HG03442 (cell line): Measurements from ENCODE around the gene WWOX.

Source experiments
- ATAC-seq: cut with Tn5 transposase; IDR thresholded peaks from one replicate; pipeline ENCODE4 v1.9.1; 2021; ENCODE audit warnings: mild to moderate bottlenecking, moderate library complexity; ENCODE audit not compliant: unreplicated experiment

The WWOX gene

GRCh38 chr16:78942625-78943245 is 843.3 kb downstream of the WWOX start:
- no peak for ATAC-seq

DNA sequence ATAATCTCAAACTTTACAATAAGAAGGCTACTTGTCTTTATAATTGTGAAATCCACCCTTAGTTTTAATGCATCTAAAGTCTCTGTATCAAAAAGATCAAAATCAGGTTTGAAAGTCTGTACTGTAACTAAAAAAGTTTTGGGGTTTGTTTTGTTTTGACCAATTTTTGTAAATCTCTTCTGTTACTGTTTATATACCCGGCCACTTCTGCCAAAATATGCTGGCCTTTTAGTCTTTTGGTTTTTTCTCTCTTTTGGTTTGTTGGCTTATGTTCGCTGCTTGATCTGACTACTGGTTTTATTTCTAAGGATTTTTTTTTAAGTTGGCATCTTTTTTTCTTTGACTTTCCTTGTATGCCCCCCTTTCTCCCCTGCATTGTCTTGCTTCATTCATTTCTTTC is 845.9 kb downstream of the WWOX start:
- ATAC-seq = no peak

- ATAC-seq = no peak
These were observed 847.1 kb downstream of the WWOX start for GRCh38 chr16:78946556-78946955.

DNA sequence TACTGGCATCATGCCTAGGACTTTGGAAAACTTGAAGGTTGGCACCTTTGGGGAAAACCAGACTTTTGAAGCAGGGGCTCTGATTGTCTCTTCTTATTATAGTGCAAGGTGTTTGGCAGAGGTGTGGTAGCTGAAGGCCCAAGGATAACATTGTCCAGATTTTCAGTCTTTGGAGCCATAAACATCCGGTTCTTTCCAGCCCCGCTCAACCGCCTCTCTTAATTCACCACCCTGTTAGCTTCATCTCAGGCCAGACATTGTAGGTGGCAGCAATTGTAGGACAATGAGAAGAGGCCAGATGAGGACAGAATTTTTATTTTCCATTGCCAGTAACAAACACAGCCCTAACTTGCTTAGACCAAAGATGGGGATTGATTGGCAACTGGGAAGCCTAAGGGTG is 851.3 kb downstream of the WWOX start:
- ATAC-seq = no peak

DNA sequence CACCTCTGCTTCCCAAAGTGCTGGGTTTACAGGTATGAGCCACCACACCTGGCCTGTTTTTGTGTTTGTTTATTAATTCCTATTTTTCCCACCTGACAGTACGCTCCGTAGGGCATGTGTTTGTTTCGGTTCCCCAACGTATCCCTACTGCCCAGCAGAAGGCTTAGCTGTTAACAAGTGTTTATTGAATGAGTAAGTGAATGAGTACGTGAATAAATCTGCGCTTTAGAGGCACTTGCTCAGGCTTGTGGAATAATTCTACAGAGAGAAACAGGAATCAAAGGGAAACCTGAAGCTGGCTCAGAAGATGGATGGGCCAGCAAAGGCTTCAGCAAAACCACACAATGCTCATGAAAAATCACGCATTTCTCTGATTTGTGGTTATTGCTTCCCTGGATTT is 853.2 kb downstream of the WWOX start:
- no peak for ATAC-seq

GRCh38 chr16:78953526-78953925 is 854.1 kb downstream of the WWOX start:
- ATAC-seq = no peak

DNA sequence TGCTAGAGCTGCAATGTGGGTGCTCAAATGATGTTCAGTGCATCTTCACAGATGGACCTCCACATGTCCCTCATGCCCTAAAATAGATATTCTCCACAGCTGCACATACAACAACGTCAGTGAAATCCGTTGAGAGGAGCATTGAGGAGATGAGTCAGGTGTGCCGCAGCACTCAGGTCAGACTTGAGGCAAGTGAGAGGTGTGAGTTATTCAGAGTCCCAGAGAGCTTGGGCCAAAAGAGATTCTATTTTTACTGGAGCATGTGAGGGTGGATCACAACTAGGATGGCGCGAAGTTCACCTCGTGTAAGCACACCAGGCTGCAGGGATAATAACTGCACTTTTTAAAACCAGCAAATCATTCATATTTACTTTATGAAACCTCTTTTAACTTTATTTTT is 855.8 kb downstream of the WWOX start:
- no peak for ATAC-seq

DNA sequence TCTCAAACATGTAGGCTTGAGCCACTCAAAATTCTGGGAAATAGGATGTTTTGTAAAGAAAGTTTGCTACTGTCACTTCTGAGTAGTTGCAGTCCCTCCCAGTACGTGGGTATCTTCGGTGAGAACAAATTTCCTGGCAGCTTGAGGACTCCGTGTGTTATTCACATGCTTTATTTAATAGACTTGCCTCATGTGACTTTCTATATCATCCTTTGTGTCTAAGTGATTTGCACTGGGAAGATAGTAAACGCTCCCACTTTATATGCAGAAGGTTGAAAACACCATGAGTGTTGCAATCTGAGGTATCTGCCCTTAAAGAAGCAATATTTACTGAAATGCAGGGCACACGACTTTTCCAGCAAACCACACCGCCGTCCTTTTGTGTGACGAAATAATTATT is 857.4 kb downstream of the WWOX start:
- ATAC-seq = no peak

DNA sequence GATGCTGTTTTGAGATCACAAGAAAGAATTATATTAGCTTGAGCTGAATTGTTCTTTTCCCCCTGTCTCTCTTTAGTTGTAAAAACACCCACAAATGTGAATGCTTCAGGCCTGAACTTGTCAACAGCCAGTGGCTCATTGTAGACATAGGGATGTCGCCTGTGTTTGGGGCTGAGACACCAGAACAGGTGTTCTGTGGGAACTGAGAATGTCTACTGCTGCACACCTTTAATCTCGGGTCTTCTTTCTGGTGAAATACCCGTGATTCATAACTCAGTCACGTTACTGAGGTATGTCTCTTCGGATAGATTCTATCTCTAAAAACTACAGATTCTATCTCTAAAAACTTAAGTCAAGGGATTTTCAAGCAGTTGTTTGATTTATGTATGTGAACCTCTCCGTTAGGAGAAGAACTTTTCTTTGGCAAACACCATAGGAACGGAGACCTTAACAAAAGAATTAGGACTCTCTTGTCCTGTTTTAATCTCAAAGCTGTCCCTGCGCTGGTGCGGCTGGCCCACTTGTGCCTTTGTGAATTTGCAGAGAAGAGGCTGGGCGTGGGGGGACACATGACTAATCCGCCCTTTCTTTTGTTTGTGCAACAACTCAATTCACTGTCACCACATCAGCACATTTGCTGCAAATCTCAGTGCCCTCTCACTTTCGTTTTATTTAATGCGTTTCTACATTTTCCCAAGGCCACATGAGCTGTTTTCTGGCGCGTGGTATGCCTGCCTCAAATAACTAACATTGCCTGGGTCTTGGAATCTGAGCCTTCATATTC is 858.1 kb downstream of the WWOX start:
- no peak for ATAC-seq

DNA sequence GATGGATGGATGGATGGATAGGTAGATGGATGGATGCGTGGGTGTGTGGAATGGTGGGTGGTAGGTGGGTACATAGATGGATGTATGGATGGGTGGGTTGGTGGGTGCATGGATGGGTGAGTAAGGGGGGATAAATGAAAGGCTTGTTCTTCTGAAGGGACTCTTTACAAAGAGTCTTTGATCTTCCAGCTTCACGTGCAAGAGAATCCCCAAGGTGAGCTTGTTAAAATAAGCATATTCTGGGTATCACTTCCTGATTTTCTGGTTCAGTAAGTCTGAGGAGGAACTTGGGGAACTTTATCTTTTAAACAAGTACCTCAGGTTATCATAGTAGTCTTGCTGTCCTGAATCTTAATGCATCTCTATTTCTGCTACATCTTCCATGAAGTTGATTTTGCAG is 862.0 kb downstream of the WWOX start:
- ATAC-seq = no peak

DNA sequence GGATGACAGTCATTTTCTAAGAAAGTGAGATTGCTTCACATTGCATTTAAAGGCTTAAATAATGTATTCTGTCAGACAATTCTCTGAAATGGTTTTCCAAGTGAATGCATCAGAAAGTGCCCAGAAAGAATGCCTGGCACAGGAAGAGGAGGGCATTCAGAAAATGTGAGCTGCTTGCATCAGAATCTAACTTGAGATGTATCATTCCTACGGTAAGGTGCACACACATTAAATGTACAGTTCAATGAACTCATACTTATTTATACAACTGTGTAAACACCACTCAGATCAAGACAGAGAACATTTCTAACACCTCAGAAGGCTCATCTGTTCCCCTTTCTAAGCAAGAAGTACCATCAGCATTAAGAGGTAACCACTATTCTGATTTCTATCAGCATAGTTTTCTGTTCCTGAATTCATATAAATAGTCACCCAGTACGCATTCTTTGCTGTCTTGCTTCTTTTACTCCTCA is 863.0 kb downstream of the WWOX start:
- peak; percentile 97 for ATAC-seq

DNA sequence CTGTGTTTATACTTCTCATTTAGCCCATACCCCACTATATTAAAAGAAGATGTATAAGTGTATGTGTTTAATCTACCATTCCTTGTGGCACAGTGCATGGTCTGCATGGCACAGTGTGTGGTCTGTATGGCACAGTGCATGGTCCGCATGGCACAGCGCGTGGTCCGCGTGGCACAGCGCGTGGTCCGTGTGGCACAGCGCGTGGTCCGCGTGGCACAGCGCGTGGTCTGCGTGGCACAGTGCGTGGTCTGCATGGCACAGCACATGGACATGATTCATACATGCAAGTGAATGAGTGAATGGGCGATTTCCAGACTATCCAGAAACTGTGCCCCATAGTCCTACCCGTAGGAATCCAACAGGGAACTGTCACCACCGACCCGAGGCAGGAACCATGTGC is 868.5 kb downstream of the WWOX start:
- ATAC-seq = no peak

DNA sequence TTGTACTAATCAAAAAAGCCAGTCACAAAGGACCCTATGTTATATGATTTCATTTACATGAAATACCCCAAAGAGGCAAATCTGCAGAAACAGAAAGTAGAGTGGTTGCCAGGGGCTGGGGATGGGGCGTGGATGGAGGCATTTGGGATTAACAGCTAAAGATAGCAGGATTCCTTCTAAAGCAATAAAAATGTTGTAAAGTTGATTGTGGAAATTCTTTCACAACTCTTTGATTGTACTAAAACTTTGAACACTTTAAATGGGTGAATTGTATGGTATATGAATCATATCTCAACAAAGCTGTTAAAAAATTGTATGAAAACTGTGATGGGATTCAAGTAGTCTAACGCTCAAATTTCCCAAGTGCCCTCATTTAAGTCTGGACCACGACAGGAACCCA is 870.3 kb downstream of the WWOX start:
- ATAC-seq = no peak

DNA sequence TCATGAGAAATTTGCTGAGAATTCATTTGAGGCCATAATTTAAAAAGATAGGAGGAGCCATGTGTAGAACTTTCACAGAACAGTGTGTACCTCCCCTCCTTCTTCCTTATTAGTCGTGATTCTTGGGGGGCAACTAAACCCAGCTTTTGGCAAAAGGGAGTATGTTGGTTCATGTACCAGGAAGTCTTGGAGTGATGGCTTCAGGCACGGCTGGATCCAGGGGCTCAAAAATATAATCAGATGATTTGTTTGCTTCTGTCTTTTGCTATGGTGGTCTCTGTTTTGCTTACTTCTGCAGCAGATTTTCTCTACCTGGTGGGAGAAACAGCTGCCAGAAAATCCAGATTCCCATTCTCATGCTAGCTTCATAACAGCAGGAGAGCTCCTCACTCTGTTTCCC is 871.2 kb downstream of the WWOX start:
- ATAC-seq = no peak

GRCh38 chr16:78972006-78972405 is 872.6 kb downstream of the WWOX start:
- no peak for ATAC-seq

DNA sequence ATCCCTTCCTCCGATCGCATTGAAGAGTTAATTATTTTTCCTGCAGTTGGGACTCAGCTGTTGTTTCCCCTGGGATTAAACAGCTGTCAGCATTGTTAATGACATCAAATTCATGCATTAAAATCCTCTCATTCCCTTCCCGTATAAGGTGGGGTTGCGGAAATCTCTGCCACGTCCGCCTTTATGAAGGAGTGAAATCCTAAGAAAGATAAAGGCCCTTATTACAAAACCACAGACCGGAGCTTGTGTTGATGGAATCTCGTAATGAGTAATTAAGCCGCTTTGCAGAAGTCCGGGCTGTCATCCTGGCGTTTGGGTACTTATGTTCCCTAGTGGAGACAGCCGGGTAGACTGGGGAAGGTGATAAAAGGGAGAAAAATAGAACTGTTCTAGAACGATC is 873.5 kb downstream of the WWOX start:
- ATAC-seq = no peak

DNA sequence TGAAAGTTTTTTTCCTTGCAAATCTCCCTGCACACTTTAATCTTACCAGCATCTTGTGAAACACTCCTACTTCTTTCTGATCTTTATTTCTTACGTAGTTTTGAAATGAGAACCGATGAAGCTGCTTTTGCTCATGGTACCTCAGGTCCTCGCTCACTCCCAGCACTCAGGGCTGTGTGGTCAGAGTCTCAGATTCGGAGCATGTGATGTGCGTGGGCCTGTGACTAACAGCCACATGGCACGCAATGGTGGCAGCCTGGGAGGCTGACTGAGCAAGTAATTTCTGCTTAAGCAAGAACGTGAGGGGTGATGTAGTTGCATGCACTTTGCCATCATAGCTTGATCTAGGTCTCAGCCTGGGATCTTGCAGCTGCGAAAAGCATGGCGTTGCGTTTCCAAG is 876.8 kb downstream of the WWOX start:
- ATAC-seq = no peak

DNA sequence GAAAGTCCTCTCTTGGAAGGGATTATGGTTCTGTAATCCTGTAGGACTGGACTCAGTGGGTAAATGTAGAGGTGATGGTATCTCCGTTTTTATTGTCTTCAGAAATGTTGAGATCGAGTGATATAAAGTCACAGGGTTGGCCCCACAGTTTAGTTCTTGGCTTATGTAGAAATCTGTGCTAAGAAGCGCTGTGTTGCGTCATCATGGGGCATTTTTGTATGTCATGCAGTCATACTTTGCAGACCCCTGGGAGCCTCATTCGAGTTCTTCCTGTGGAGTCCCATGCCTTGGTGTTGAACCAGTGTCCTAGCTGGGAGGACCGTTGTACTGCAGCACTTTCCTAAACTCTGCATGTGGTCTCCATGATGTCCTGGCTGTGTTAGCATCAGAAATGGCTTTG is 881.4 kb downstream of the WWOX start:
- ATAC-seq = no peak

GRCh38 chr16:78982096-78982744 is 882.8 kb downstream of the WWOX start:
- no peak for ATAC-seq

- no peak for ATAC-seq
These were observed 884.9 kb downstream of the WWOX start for GRCh38 chr16:78984324-78984723.

DNA sequence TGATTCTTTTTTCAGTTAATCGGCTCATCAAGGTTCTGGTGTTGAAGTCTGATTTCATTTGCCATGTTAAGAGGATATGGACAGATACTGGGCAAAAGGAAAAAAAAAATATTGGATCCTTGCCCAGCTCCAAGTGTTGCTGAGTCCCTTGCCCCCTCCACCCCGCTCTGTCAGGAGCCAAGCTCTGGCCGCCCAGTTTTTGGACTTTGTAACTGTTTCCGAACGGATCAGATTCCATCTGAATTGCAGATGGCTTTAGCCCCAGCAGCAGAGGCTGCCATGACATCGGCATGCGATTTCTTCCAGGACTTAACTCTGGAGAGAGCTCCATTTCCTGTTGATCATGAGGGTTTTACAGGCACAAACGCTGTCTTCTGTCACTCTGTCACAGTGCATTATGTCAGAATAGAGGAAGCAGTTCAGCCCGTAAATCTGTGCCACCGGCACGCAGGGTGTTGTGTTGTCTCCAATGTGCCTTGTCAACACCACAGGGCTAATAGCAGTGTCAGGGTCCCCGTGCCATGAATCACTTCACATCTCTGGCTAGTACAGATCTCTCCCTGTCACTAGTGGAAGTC is 885.5 kb downstream of the WWOX start:
- no peak for ATAC-seq
